Measurements from ENCODE around the gene CACNA2D3. TPM values are rescaled to one million over a fixed set of nuclear protein-coding genes. Genes with fewer than 3 reads are reported as not detected.

The CACNA2D3 gene
- total RNA-seq, 2 donors from 2014 or later = 0.42 to 0.98 TPM

DNA sequence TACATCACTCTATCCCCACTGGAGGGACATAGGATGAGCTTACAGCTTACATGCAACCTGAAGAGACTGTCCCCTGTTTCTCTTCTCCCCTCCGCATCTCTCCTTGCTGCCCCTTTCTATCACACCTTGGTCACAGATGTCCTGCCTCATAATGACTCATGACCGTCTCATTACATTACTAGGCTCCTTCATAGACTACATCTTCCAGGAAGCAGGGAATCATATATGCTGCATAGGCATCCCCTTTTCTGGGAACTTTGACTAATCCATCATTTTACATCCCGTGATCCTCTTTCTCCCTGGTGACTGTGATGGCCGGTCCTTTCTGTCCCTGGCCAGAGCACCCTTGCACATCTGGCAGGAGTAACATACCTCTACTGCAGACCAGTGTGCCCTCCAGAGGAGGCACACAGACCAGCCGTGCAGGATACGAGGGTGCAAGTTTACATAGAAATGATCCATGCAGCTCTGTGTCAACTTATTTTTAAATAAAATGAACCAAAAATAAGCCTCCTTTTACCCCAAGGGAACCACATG, 188.9 kb downstream of the CACNA2D3 start:
- H3K9me3 ChIP-seq = no peaks in the 10 kb centered on the region
- DNase-seq = no peak
- TF ChIP-seq, protein P1, sequence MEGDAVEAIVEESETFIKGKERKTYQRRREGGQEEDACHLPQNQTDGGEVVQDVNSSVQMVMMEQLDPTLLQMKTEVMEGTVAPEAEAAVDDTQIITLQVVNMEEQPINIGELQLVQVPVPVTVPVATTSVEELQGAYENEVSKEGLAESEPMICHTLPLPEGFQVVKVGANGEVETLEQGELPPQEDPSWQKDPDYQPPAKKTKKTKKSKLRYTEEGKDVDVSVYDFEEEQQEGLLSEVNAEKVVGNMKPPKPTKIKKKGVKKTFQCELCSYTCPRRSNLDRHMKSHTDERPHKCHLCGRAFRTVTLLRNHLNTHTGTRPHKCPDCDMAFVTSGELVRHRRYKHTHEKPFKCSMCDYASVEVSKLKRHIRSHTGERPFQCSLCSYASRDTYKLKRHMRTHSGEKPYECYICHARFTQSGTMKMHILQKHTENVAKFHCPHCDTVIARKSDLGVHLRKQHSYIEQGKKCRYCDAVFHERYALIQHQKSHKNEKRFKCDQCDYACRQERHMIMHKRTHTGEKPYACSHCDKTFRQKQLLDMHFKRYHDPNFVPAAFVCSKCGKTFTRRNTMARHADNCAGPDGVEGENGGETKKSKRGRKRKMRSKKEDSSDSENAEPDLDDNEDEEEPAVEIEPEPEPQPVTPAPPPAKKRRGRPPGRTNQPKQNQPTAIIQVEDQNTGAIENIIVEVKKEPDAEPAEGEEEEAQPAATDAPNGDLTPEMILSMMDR (IDR thresholded peaks at IDR 0.05) = no peak
- no peak overlapping the region for H3K4me3 ChIP-seq
- H3K4me1 ChIP-seq = no peaks in the 10 kb centered on the region
- H3K9ac ChIP-seq (ENCODE audit: low read depth in 2 of 2, low read length in 2 of 2) = no peak overlapping the region
- no peaks in the 10 kb centered on the region for H3K36me3 ChIP-seq
- intact Hi-C loops (cut with DNase I) = no loop called here
- no peaks in the 10 kb centered on the region for H3K27me3 ChIP-seq
- no peak overlapping the region for H3K27ac ChIP-seq

GRCh38 chr3:54312156-54312899, 190.0 kb downstream of the CACNA2D3 start:
- intact Hi-C loops (cut with DNase I) = no loop called here
- TF ChIP-seq, protein P1 (IDR thresholded peaks at IDR 0.05) = no peak
- Histone ChIP-seq H3K36me3 (no peaks in the 10 kb centered on the region), H3K9me3 (no peaks in the 10 kb centered on the region), H3K4me1 (no peaks in the 10 kb centered on the region), H3K4me3 (no peak overlapping the region), H3K27me3 (no peaks in the 10 kb centered on the region), H3K9ac (ENCODE audit: low read depth in 2 of 2, low read length in 2 of 2) (no peak overlapping the region), H3K27ac (no peak overlapping the region)
- no peak for DNase-seq

DNA sequence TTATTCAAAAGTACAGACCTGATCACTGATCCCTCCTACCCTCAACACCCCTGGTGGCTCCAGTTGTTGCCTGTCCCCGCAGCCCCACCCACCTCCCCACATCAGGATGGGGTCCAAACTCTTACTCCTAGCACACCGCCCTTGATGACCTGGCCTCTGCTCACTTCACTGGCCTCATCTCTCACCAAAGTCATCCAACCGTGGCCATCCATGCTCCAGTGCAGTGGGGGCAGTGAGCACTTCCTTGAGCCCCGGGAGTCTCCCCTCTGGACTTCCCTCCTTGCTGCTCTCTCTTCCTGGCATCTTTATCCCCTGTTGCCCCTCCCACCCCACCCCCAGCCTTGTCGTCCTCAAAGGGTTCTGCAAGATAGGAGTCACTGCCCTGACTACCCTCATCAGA, 191.1 kb downstream of the CACNA2D3 start:
- Histone ChIP-seq H3K9me3 (no peaks in the 10 kb centered on the region), H3K9ac (ENCODE audit: low read depth in 2 of 2, low read length in 2 of 2) (no peak overlapping the region), H3K4me1 (no peaks in the 10 kb centered on the region), H3K4me3 (no peak overlapping the region), H3K27me3 (no peaks in the 10 kb centered on the region), H3K36me3 (no peaks in the 10 kb centered on the region), H3K27ac (no peak overlapping the region)
- no peak for DNase-seq
- TF ChIP-seq, protein P1 (IDR thresholded peaks at IDR 0.05) = no peak
- intact Hi-C loops (cut with DNase I) = no loop called here

DNA sequence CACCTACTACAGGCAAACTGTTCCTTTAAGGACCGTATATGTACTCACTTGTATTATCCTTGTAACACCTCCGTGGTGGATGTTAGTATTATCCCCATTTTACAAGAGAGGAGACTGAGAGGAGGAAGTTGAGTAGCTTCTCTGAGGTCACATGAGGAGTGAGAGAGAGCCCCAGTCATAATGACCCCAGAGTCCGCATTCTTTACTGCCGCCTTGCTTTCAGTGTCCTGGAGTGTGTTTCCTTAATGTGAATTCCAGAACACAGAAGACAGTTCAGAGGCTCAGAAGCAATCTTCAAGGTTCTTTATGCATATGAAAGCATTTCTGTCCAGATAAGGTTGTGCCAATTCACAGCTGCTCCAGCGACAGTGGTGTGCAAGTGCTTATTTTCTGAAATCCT, 199.2 kb downstream of the CACNA2D3 start:
- Histone ChIP-seq H3K27me3 (no peaks in the 10 kb centered on the region), H3K27ac (no peak overlapping the region), H3K4me1 (peaks cover 3% of the 10 kb centered on the region), H3K9ac (ENCODE audit: low read depth in 2 of 2, low read length in 2 of 2) (no peak overlapping the region), H3K4me3 (no peak overlapping the region), H3K36me3 (no peaks in the 10 kb centered on the region), H3K9me3 (no peaks in the 10 kb centered on the region)
- intact Hi-C loops (cut with DNase I) = no loop called here
- TF ChIP-seq, protein P1 (IDR thresholded peaks at IDR 0.05) = no peak
- peak; percentile 22 for DNase-seq

GRCh38 chr3:54322354-54322753, 200.0 kb downstream of the CACNA2D3 start:
- DNase-seq = peak; percentile 74
- H3K27me3 ChIP-seq = no peaks in the 10 kb centered on the region
- H3K36me3 ChIP-seq = no peaks in the 10 kb centered on the region
- no peak overlapping the region for H3K4me3 ChIP-seq
- H3K27ac ChIP-seq = no peak overlapping the region
- H3K4me1 ChIP-seq = peaks cover 3% of the 10 kb centered on the region
- TF ChIP-seq, protein P1 (IDR thresholded peaks at IDR 0.05) = no peak
- H3K9ac ChIP-seq (ENCODE audit: low read depth in 2 of 2, low read length in 2 of 2) = no peak overlapping the region
- intact Hi-C loops (cut with DNase I) = no loop called here
- no peaks in the 10 kb centered on the region for H3K9me3 ChIP-seq

All from colonic mucosa (tissue), 4 donors.